ENCODE results near the gene CYTH1.

GRCh38 chr17:78637146-78637545, 144.9 kb downstream of the CYTH1 start:
- TF ChIP-seq TAF1 (IDR thresholded peaks at IDR 0.05; ENCODE audit: low read depth) (no peak), TEAD4 (IDR thresholded peaks at IDR 0.05) (no peak), EP300 (IDR thresholded peaks at IDR 0.05; ENCODE audit: borderline replicate concordance) (no peak), YY1 (IDR thresholded peaks at IDR 0.05; ENCODE audit: low read depth) (no peak), REST (IDR thresholded peaks at IDR 0.05; ENCODE audit: low read depth) (no peak), RAD21 (IDR thresholded peaks at IDR 0.05; ENCODE audit: low read depth) (no peak), MAX (IDR thresholded peaks at IDR 0.05) (no peak), CEBPB (IDR thresholded peaks at IDR 0.05) (no peak), ZBTB7A (IDR thresholded peaks at IDR 0.05; ENCODE audit: low read depth) (no peak), TCF12 (IDR thresholded peaks at IDR 0.05; ENCODE audit: low read depth) (no peak), EGR1 (IDR thresholded peaks at IDR 0.05) (no peak), FOXM1 (IDR thresholded peaks at IDR 0.05; ENCODE audit: borderline replicate concordance, low read depth) (no peak), USF1 (IDR thresholded peaks at IDR 0.05) (no peak)

Data from Ishikawa (cell line).